Brain microvascular endothelial cell (primary cell): ENCODE results near the gene ARHGEF17.

Experiments
- DNase-seq: peaks from one replicate; pipeline ENCODE4 v3.0.0-alpha.2; 2020
- H3K27ac ChIP-seq: fragments of 250-450 bp; sonication (Bioruptor Pico); 2 replicates; pipeline ENCODE4 v1.5.1; 2020; ENCODE audit warnings: mild to moderate bottlenecking, moderate library complexity
- H3K27me3 ChIP-seq: fragments of 250-450 bp; sonication (Bioruptor Pico); replicated peaks from 2 replicates; pipeline ENCODE4 v1.5.1; 2020; ENCODE audit warnings: mild to moderate bottlenecking
- H3K36me3 ChIP-seq: fragments of 250-450 bp; sonication (Bioruptor Pico); replicated peaks from 2 replicates; pipeline ENCODE4 v1.5.1; 2020; ENCODE audit warnings: mild to moderate bottlenecking
- H3K4me3 ChIP-seq: 2 replicates; pipeline ENCODE4 v1.5.1; 2011; ENCODE audit warnings: low read depth, mild to moderate bottlenecking, control low read depth, low read length, moderate library complexity
- CTCF ChIP-seq: IDR thresholded peaks from 2 replicates; pipeline ENCODE4 v1.5.1; 2011; ENCODE audit warnings: low read depth, mild to moderate bottlenecking, moderate library complexity, low read length, control low read depth, inconsistent platforms; ENCODE audit errors: missing control alignments
- in situ Hi-C: cut with HindIII; loops from 2 replicates; pipeline ENCODE4 v1.10.0; 2017; ENCODE audit warnings: low sequenced_read_pairs, low pct_ligation_motif_present

ARHGEF17 gene

GRCh38 chr11:73325036-73325981, 17.2 kb downstream of the ARHGEF17 start:
- peak overlapping the region; percentile 74 for H3K27ac ChIP-seq
- no peak for TF ChIP-seq CTCF
- in situ Hi-C loops: no loop called here
- no peaks in the 10 kb centered on the region for H3K27me3 ChIP-seq
- H3K4me3 ChIP-seq: no peak overlapping the region
- DNase-seq: peak; percentile 43
- no peaks in the 10 kb centered on the region for H3K36me3 ChIP-seq

GRCh38 chr11:73326929-73327811, 19.1 kb downstream of the ARHGEF17 start:
- Histone ChIP-seq H3K4me3 (no peak overlapping the region), H3K27me3 (no peaks in the 10 kb centered on the region), H3K36me3 (no peaks in the 10 kb centered on the region), H3K27ac (no peak overlapping the region)
- peak; percentile 3 for TF ChIP-seq CTCF
- in situ Hi-C loops: no loop called here
- DNase-seq: no peak

GRCh38 chr11:73327812-73328364, 19.8 kb downstream of the ARHGEF17 start:
- Histone ChIP-seq H3K36me3 (no peaks in the 10 kb centered on the region), H3K4me3 (no peak overlapping the region), H3K27ac (no peak overlapping the region), H3K27me3 (no peaks in the 10 kb centered on the region)
- no peak for TF ChIP-seq CTCF
- in situ Hi-C loops: no loop called here
- no peak for DNase-seq

GRCh38 chr11:73330569-73331093, 22.6 kb downstream of the ARHGEF17 start:
- H3K27ac ChIP-seq: peak overlapping the region; percentile 17
- H3K4me3 ChIP-seq: no peak overlapping the region
- H3K27me3 ChIP-seq: no peaks in the 10 kb centered on the region
- peak; percentile 33 for DNase-seq
- in situ Hi-C loops: no loop called here
- no peaks in the 10 kb centered on the region for H3K36me3 ChIP-seq
- peak; percentile 82 for TF ChIP-seq CTCF

- in situ Hi-C loops: no loop called here
- no peaks in the 10 kb centered on the region for H3K27me3 ChIP-seq
- H3K36me3 ChIP-seq: no peaks in the 10 kb centered on the region
- peak; percentile 10 for TF ChIP-seq CTCF
- DNase-seq: peak; percentile 50
- H3K4me3 ChIP-seq: no peak overlapping the region
- H3K27ac ChIP-seq: peak overlapping the region; percentile 17
These were observed 23.3 kb downstream of the ARHGEF17 start for GRCh38 chr11:73331138-73331916.
